Measurements from ENCODE around the gene ACSF2.

DNA sequence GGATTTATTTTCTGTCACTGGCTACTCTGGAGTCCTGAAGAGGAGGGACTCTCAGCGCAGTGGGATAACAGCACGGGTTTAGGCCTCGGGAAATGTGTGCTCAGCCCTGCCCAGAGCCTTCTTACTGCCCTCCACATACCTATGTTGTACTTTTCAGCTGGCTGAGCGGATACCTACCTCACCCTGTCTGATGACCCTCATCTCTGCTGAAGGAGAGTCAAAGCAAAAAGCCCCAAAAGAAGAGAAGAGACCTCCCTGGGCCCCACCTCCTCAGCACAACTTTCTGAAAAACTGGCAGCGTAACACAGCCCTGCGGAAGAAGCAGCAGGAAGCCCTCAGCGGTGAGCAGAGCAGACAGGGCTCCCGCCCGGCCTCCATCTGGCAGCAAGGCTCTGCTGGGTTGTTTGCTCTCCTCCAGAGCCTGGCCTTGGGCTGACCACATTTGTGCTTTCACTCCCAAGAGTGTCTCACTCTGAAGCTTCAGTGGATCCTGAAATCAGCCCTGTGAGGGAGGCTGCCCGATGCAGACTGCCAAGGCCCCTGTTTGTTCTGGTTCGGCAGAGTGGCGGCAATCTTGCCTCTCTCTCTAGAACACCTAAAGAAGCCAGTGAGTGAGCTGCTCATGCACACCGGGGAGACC, 92.5 kb downstream of the ACSF2 start:
- TF ChIP-seq CTCF (IDR thresholded peaks at IDR 0.05) (no peak), POLR2A (IDR thresholded peaks at IDR 0.05) (no peak)
